Measurements from ENCODE around the gene KCNQ1OT1. TPM values are rescaled to one million over a fixed set of nuclear protein-coding genes. Genes with fewer than 3 reads are reported as not detected.

The KCNQ1OT1 gene
- total RNA-seq, 1 experiment from 2014 or later: 1.2 TPM

DNA sequence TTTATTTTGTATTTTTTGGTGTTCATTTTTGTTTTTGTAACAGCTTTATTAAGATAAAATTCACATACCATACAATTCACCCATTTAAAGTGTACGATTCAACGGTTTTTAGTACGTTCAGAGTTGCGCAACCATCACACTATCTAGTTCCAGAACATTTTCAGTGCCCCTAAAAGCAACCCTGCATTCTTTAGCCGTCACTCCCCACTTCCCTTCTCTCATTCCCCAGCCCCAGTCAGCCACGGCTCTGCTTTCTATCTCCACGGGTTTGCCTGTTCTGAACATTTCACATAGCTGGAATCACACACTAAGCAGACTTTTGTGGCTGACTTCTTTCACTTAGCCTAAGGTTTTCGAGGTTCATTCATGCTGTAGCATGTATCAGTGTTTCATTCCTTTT is 9.6 kb upstream of the KCNQ1OT1 start:
- Histone ChIP-seq H3K23ac (ENCODE audit: insufficient read length, low read depth, low read length) (no peak overlapping the region), H3K18ac (ENCODE audit: insufficient read length, low read depth, low read length) (no peak overlapping the region), H3K79me1 (ENCODE audit: insufficient read depth, low read depth, low read length, poor library complexity, severe bottlenecking) (no peaks in the 10 kb centered on the region), H3K79me2 (ENCODE audit: insufficient read depth, low read length) (no peaks in the 10 kb centered on the region), H2BK5ac (ENCODE audit: insufficient read length, low read length) (no peak overlapping the region), H4K5ac (ENCODE audit: insufficient read length, low read depth, low read length) (no peak overlapping the region), H2BK15ac (ENCODE audit: low read depth, low read length) (no peak overlapping the region), H3K27me3 (ENCODE audit: insufficient read depth, low read length) (peaks cover 2% of the 10 kb centered on the region; the same call in 1 of the 2 replicates), H3K27ac (ENCODE audit: insufficient read length, low read depth, low read length) (no peak overlapping the region), H4K91ac (ENCODE audit: insufficient read length, low read depth, low read length) (no peak overlapping the region), H4K20me1 (ENCODE audit: control insufficient read depth, insufficient read depth, insufficient read length) (no peaks in the 10 kb centered on the region), H2BK12ac (ENCODE audit: insufficient read length, low read depth, low read length) (no peak overlapping the region), H3K4ac (ENCODE audit: low read depth, low read length) (no peak overlapping the region), H4K8ac (replicated peaks; ENCODE audit: insufficient read length, low read depth, low read length) (no peak overlapping the region), H3K4me2 (ENCODE audit: insufficient read depth, insufficient read length, low read length) (no peak overlapping the region), H2BK20ac (ENCODE audit: low read depth, low read length, poor library complexity, severe bottlenecking) (no peak overlapping the region), H2AFZ (ENCODE audit: low read length) (no peak overlapping the region), H2BK120ac (ENCODE audit: low read depth, low read length, poor library complexity, severe bottlenecking) (no peak overlapping the region), H3K23me2 (ENCODE audit: insufficient read length, low read depth, low read length, poor library complexity, severe bottlenecking) (no peaks in the 10 kb centered on the region), H3K4me1 (ENCODE audit: insufficient read depth, low read length) (no peaks in the 10 kb centered on the region), H3K56ac (ENCODE audit: insufficient read length, low read depth, low read length) (no peak overlapping the region), H3K9ac (ENCODE audit: extremely low read depth, insufficient read length, low read length) (no peak overlapping the region), H2AK5ac (ENCODE audit: insufficient read length, low read length) (no peak overlapping the region), H3K14ac (ENCODE audit: insufficient read depth, low read length) (no peak overlapping the region), H3T11ph (ENCODE audit: low read length) (no peak overlapping the region), H3K9me3 (ENCODE audit: control insufficient read depth, low read depth, low read length) (no peaks in the 10 kb centered on the region)
- TF ChIP-seq, protein P1, sequence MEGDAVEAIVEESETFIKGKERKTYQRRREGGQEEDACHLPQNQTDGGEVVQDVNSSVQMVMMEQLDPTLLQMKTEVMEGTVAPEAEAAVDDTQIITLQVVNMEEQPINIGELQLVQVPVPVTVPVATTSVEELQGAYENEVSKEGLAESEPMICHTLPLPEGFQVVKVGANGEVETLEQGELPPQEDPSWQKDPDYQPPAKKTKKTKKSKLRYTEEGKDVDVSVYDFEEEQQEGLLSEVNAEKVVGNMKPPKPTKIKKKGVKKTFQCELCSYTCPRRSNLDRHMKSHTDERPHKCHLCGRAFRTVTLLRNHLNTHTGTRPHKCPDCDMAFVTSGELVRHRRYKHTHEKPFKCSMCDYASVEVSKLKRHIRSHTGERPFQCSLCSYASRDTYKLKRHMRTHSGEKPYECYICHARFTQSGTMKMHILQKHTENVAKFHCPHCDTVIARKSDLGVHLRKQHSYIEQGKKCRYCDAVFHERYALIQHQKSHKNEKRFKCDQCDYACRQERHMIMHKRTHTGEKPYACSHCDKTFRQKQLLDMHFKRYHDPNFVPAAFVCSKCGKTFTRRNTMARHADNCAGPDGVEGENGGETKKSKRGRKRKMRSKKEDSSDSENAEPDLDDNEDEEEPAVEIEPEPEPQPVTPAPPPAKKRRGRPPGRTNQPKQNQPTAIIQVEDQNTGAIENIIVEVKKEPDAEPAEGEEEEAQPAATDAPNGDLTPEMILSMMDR (conservative IDR thresholded peaks at IDR 0.05): no peak
- no CpG with 5 or more reads among the region's 8 CpGs for WGBS (ENCODE audit: extremely low coverage, insufficient read length, low lambda C conversion rate)
- peaks cover 5 to 30% (median 8%) of the 10 kb centered on the region in 3 experiments; a peak in 4 of 7 replicates for H3K36me3 Mint-ChIP-seq (ENCODE audit: insufficient read depth in 1 of 3, low read depth in 3 of 3)
- H3K4me3 Mint-ChIP-seq: no peak overlapping the region
- DNase-seq: no peak
- peaks cover 10 to 12% of the 10 kb centered on the region in 2 experiments for H3K4me1 Mint-ChIP-seq
- no peak overlapping the region for H3K27ac Mint-ChIP-seq
- peaks cover 24 to 26% of the 10 kb centered on the region in 2 experiments for H3K9me3 Mint-ChIP-seq
- peaks cover 100% of the 10 kb centered on the region for H3K27me3 Mint-ChIP-seq (ENCODE audit: low read depth)
